22Rv1 (cell line): Measurements from ENCODE around the gene ARPC4.

Experiments used
- CTCF ChIP-seq: fragments of 450-650 bp; IDR thresholded peaks from 2 replicates; pipeline ENCODE4 v1.5.1; 2017; ENCODE audit warnings: mild to moderate bottlenecking
- ZFX ChIP-seq: fragments of 450-650 bp; IDR thresholded peaks from 2 replicates; pipeline ENCODE4 v1.6.1; 2017; ENCODE audit warnings: antibody characterized with exemption, borderline replicate concordance

- TF ChIP-seq CTCF (no peak), ZFX (no peak)
Observed at GRCh38 chr3:9785602-9786001, 7.3 kb upstream of the ARPC4 start.
